ENCODE data around the gene GPR31.

The GPR31 gene

GRCh38 chr6:167163476-167164011, 5.8 kb upstream of the GPR31 start:
- TF ChIP-seq REST (IDR thresholded peaks at IDR 0.05; ENCODE audit: insufficient read depth in 1 of 2, low read depth in 2 of 2, low read length in 2 of 2) (no peak), FOXP2 (optimal IDR thresholded peaks at IDR 0.05; ENCODE audit: borderline replicate concordance, extremely low read depth, extremely low read length, insufficient read depth) (no peak), POLR2AphosphoS5 (IDR thresholded peaks at IDR 0.05; ENCODE audit: low read depth, low read length) (no peak), SIN3A (IDR thresholded peaks at IDR 0.05; ENCODE audit: borderline replicate concordance, insufficient read depth, low read length) (no peak), TAF1 (IDR thresholded peaks at IDR 0.05; ENCODE audit: borderline replicate concordance, insufficient read depth, low read length) (no peak)

- TF ChIP-seq SIN3A (IDR thresholded peaks at IDR 0.05; ENCODE audit: borderline replicate concordance, insufficient read depth, low read length), result no peak
- TF ChIP-seq POLR2AphosphoS5 (IDR thresholded peaks at IDR 0.05; ENCODE audit: low read depth, low read length), result no peak
- no peak for TF ChIP-seq TAF1 (IDR thresholded peaks at IDR 0.05; ENCODE audit: borderline replicate concordance, insufficient read depth, low read length)
- no peak for TF ChIP-seq FOXP2 (optimal IDR thresholded peaks at IDR 0.05; ENCODE audit: borderline replicate concordance, extremely low read depth, extremely low read length, insufficient read depth)
- no peak for TF ChIP-seq REST (IDR thresholded peaks at IDR 0.05; ENCODE audit: insufficient read depth in 1 of 2, low read depth in 2 of 2, low read length in 2 of 2)
Observed at GRCh38 chr6:167162591-167162990, 4.8 kb upstream of the GPR31 start.

DNA sequence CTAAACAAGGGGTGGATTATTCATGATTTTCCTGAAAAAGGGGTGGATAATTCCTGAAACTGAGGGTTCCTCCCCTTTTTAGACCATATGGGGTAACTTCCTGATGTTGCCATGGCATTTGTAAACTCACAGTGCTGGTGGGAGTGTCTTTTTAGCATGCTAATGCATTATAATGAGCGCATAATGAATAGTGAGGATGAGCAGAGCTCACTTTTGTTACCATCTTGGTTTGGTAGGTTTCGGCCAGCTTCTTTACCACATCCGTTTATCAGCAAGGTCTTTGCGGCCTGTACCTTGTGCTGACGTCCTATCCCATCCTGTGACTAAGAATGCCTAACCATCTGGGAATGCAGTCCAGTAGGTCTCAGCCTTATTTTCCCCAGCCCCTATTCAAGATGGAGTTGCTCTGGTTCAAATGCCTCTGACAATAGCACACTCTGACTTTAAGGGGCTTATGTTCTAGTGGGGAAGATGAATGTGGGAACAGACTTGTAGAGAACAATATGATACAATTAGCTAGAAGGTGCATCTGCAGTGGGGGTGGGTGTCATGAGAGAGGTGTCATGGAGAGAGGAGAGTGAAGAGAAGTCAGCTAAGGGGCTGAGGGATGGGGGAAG, 4.2 kb upstream of the GPR31 start:
- TF ChIP-seq POLR2AphosphoS5 (IDR thresholded peaks at IDR 0.05; ENCODE audit: low read depth, low read length) (no peak), FOXP2 (optimal IDR thresholded peaks at IDR 0.05; ENCODE audit: borderline replicate concordance, extremely low read depth, extremely low read length, insufficient read depth) (no peak), TAF1 (IDR thresholded peaks at IDR 0.05; ENCODE audit: borderline replicate concordance, insufficient read depth, low read length) (no peak), SIN3A (IDR thresholded peaks at IDR 0.05; ENCODE audit: borderline replicate concordance, insufficient read depth, low read length) (no peak), REST (IDR thresholded peaks at IDR 0.05; ENCODE audit: insufficient read depth in 1 of 2, low read depth in 2 of 2, low read length in 2 of 2) (no peak)

DNA sequence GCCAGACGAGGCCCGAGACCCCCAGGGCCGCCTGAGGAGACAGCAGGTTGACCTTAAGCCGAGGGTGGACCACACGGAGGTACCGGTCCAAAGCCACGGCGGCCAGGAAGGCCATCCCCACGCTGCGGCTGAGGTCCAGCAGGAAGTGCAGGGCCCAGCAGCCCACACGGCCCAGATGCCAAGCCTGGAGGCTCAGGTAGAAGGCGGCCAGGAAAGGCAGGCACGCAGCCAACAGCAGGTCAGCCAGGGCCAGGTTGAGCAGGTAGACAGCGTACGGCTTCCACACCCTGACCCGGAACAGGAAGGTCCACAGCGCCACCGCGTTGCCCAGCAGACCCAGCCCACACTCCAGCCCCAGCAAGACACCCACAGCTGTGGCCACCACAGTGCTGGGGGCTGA, 366 bp downstream of the GPR31 start:
- no peak for TF ChIP-seq REST (IDR thresholded peaks at IDR 0.05; ENCODE audit: insufficient read depth in 1 of 2, low read depth in 2 of 2, low read length in 2 of 2)
- TF ChIP-seq TAF1 (IDR thresholded peaks at IDR 0.05; ENCODE audit: borderline replicate concordance, insufficient read depth, low read length), result no peak
- TF ChIP-seq POLR2AphosphoS5 (IDR thresholded peaks at IDR 0.05; ENCODE audit: low read depth, low read length), result no peak
- no peak for TF ChIP-seq SIN3A (IDR thresholded peaks at IDR 0.05; ENCODE audit: borderline replicate concordance, insufficient read depth, low read length)
- TF ChIP-seq FOXP2 (optimal IDR thresholded peaks at IDR 0.05; ENCODE audit: borderline replicate concordance, extremely low read depth, extremely low read length, insufficient read depth), result no peak
